ENCODE measurements around the gene NAB1. TPM values are rescaled to one million over a fixed set of nuclear protein-coding genes. Genes with fewer than 3 reads are reported as not detected.
A peak's percentile ranks its signal among the peaks of the same experiment; 100 is the strongest.

NAB1 gene
- total RNA-seq, 1 experiment from 2014 or later = 52.1 TPM

GRCh38 chr2:190627448-190628412, 21.2 kb upstream of the NAB1 start:
- no peak for TF ChIP-seq CTCF (IDR thresholded peaks at IDR 0.05; ENCODE audit: unreplicated experiment)
- DNase-seq = no peak
- H3K9me3 Mint-ChIP-seq (ENCODE audit: low read depth, unreplicated experiment) = peaks cover 2% of the 10 kb centered on the region
- CTCF ChIA-PET = interaction anchor here (1.5 kb wide), 1 partner anchor 8 kb away, joined by 4 read pairs; no protein-coding TSS in a partner anchor
- BruUV-seq (replicated peaks) = no TSS peak
- peaks cover 8% of the 10 kb centered on the region for H3K4me1 Mint-ChIP-seq (ENCODE audit: low read depth, unreplicated experiment)
- intact Hi-C loops (cut with micrococcal nuclease; ENCODE audit: unreplicated experiment) = no loop called here
- H3K27me3 Mint-ChIP-seq (ENCODE audit: unreplicated experiment) = no peaks in the 10 kb centered on the region
- no peak overlapping the region for H3K27ac Mint-ChIP-seq (ENCODE audit: unreplicated experiment)
- H3K36me3 Mint-ChIP-seq (ENCODE audit: insufficient read depth, unreplicated experiment) = no peaks in the 10 kb centered on the region
- H3K4me3 Mint-ChIP-seq (ENCODE audit: low read depth, unreplicated experiment) = peak overlapping the region; percentile 74

GRCh38 chr2:190628591-190629319, 20.1 kb upstream of the NAB1 start:
- CTCF ChIA-PET = no interaction called here
- H3K36me3 Mint-ChIP-seq (ENCODE audit: insufficient read depth, unreplicated experiment) = no peaks in the 10 kb centered on the region
- TF ChIP-seq CTCF (IDR thresholded peaks at IDR 0.05; ENCODE audit: unreplicated experiment) = no peak
- H3K9me3 Mint-ChIP-seq (ENCODE audit: low read depth, unreplicated experiment) = peaks cover 2% of the 10 kb centered on the region
- no TSS peak for BruUV-seq (replicated peaks)
- no peaks in the 10 kb centered on the region for H3K27me3 Mint-ChIP-seq (ENCODE audit: unreplicated experiment)
- no peak overlapping the region for H3K27ac Mint-ChIP-seq (ENCODE audit: unreplicated experiment)
- H3K4me1 Mint-ChIP-seq (ENCODE audit: low read depth, unreplicated experiment) = peaks cover 8% of the 10 kb centered on the region
- intact Hi-C loops (cut with micrococcal nuclease; ENCODE audit: unreplicated experiment) = no loop called here
- no peak for DNase-seq
- peak overlapping the region; percentile 74 for H3K4me3 Mint-ChIP-seq (ENCODE audit: low read depth, unreplicated experiment)

DNA sequence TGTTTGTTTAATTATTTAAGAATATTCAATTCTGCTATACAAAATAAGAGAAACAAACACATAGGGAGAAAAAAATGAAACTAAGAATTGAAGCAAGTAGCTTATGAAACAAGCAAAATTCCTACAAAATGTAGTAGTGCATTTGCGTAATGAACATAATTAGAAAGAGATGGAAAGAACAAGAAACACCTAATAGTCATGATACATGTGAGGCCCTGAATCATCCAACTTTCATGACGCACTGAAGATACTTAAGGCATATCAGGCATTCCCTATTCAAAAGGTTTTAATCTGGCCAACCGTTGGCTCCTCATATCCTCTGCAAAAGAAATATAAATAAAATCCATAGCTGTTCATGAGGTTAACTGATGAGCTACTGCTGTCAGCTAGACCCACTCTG, 14.5 kb upstream of the NAB1 start:
- Mint-ChIP-seq H3K27ac (ENCODE audit: unreplicated experiment) (no peak overlapping the region), H3K4me3 (ENCODE audit: low read depth, unreplicated experiment) (no peak overlapping the region), H3K36me3 (ENCODE audit: insufficient read depth, unreplicated experiment) (no peaks in the 10 kb centered on the region), H3K4me1 (ENCODE audit: low read depth, unreplicated experiment) (peaks cover 21% of the 10 kb centered on the region), H3K9me3 (ENCODE audit: low read depth, unreplicated experiment) (no peaks in the 10 kb centered on the region), H3K27me3 (ENCODE audit: unreplicated experiment) (no peaks in the 10 kb centered on the region)
- BruUV-seq (replicated peaks) = no TSS peak
- intact Hi-C loops (cut with micrococcal nuclease; ENCODE audit: unreplicated experiment) = no loop called here
- CTCF ChIA-PET = no interaction called here
- no peak for DNase-seq
- no peak for TF ChIP-seq CTCF (IDR thresholded peaks at IDR 0.05; ENCODE audit: unreplicated experiment)

DNA sequence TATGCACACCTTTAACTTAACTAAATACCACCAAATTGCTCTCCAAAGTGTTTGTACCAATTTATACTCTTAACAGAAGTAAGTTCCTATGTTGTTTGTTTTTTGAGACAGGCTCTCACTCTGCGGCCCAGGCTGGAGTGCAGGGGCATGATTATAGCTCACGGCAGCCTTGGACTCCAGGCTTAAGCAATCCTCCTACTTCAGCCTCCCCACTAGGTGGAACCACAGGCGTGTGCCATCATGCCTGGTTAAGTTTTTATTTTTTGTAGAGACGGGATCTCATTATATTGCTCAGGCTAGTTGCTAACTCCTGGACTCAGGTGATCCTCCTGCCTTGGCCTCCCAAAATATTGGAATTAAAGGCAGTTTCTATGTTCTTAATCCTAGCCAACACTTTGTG, 13.1 kb upstream of the NAB1 start:
- BruUV-seq (replicated peaks) = no TSS peak
- H3K27ac Mint-ChIP-seq (ENCODE audit: unreplicated experiment) = no peak overlapping the region
- no peaks in the 10 kb centered on the region for H3K9me3 Mint-ChIP-seq (ENCODE audit: low read depth, unreplicated experiment)
- no peaks in the 10 kb centered on the region for H3K27me3 Mint-ChIP-seq (ENCODE audit: unreplicated experiment)
- peak; percentile 58 for DNase-seq
- peaks cover 21% of the 10 kb centered on the region for H3K4me1 Mint-ChIP-seq (ENCODE audit: low read depth, unreplicated experiment)
- intact Hi-C loops (cut with micrococcal nuclease; ENCODE audit: unreplicated experiment) = loop anchor here (1.0 to 2.0 kb wide), 2 partner anchors 45 to 169 kb away; no protein-coding TSS in a partner anchor
- TF ChIP-seq CTCF (IDR thresholded peaks at IDR 0.05; ENCODE audit: unreplicated experiment) = peak; percentile 72
- CTCF ChIA-PET = interaction anchor here (0.5 to 2.1 kb wide), 5 partner anchors 9 to 156 kb away, joined by 3 to 11 read pairs (median 4); no protein-coding TSS in a partner anchor
- no peaks in the 10 kb centered on the region for H3K36me3 Mint-ChIP-seq (ENCODE audit: insufficient read depth, unreplicated experiment)
- no peak overlapping the region for H3K4me3 Mint-ChIP-seq (ENCODE audit: low read depth, unreplicated experiment)
